PC-3 (cell line): ENCODE data around the gene SAFB. TPM values are rescaled to one million over a fixed set of nuclear protein-coding genes. Genes with fewer than 3 reads are reported as not detected.

Experiments used
- ATAC-seq: fragments of 200-7000 bp; cut with Tn5 transposase; 2 replicates; pipeline ENCODE4 v1.9.1; 2020; ENCODE audit warnings: mild to moderate bottlenecking, moderate library complexity
- BruUV-seq: library from RNA; stranded (reverse); fragments of 400-500 nt; replicated peaks from 2 replicates; lab custom pipeline; 2021; lab: Mats Ljungman, UMichigan
- CTCF ChIA-PET: fragments of 300-600 bp; sonication (Branson Sonifier 250); formaldehyde crosslinking; loops from one replicate; lab custom pipeline; 2022; ENCODE audit warnings: antibody characterized with exemption; lab: Charles Lee
- POLR2A ChIA-PET: fragments of 300-600 bp; sonication (Branson Sonifier 250); formaldehyde crosslinking; loops from one replicate; lab custom pipeline; 2022; ENCODE audit warnings: antibody characterized with exemption; ENCODE audit not compliant: unreplicated experiment; lab: Charles Lee
- DNase-seq: peaks from one replicate; pipeline ENCODE4 v3.0.0-alpha.2; 2015
- H2AFZ ChIP-seq: fragments of 300-600 bp; sonication (generic); 2 replicates; pipeline ENCODE4 v1.6.0; 2016; ENCODE audit warnings: antibody characterized with exemption, low read length
- H3F3A ChIP-seq: fragments of 300-600 bp; sonication (generic); one replicate; pipeline ENCODE4 v1.6.0; 2017; ENCODE audit warnings: antibody characterized with exemption, low read length, control low read depth, mild to moderate bottlenecking; ENCODE audit not compliant: unreplicated experiment
- H3K27ac ChIP-seq: fragments of 300-600 bp; sonication (generic); 2 replicates; pipeline ENCODE4 v1.5.1; 2016; ENCODE audit warnings: mild to moderate bottlenecking, low read length
- H3K27me3 ChIP-seq: fragments of 300-600 bp; sonication (generic); 2 replicates; pipeline ENCODE4 v1.6.1; 2016; ENCODE audit warnings: low read length, mixed read lengths
- H3K36me3 ChIP-seq: fragments of 300-600 bp; sonication (generic); 2 replicates; pipeline ENCODE4 v1.6.1; 2016; ENCODE audit warnings: low read depth, mixed run types, low read length, mixed read lengths
- H3K4me1 ChIP-seq: fragments of 300-600 bp; sonication (generic); 2 replicates; pipeline ENCODE4 v1.5.1; 2016; ENCODE audit warnings: low read length; ENCODE audit not compliant: insufficient read depth
- H3K4me2 ChIP-seq: fragments of 300-600 bp; sonication (generic); 2 replicates; pipeline ENCODE4 v1.6.0; 2016; ENCODE audit warnings: low read length
- H3K4me3 ChIP-seq: fragments of 300-600 bp; sonication (generic); 2 replicates; pipeline ENCODE4 v1.5.1; 2016; ENCODE audit warnings: mild to moderate bottlenecking, low read length, mixed read lengths
- H3K79me2 ChIP-seq: fragments of 300-600 bp; sonication (generic); 2 replicates; pipeline ENCODE4 v1.6.1; 2017; ENCODE audit warnings: low read length, mixed read lengths
- H3K9ac ChIP-seq: fragments of 300-600 bp; sonication (generic); 2 replicates; pipeline ENCODE4 v1.6.0; 2016; ENCODE audit warnings: mild to moderate bottlenecking, low read length
- H3K9me2 ChIP-seq: fragments of 300-600 bp; sonication (generic); replicated peaks from 2 replicates; pipeline ENCODE4 v1.6.1; 2016; ENCODE audit warnings: mixed run types, low read length, mixed read lengths
- H3K9me3 ChIP-seq: fragments of 300-600 bp; sonication (generic); 2 replicates; pipeline ENCODE4 v1.6.1; 2016; ENCODE audit warnings: low read length, mixed read lengths
- H4K20me1 ChIP-seq: fragments of 300-600 bp; sonication (generic); 2 replicates; pipeline ENCODE4 v1.6.1; 2016; ENCODE audit warnings: low read length, mixed read lengths
- CTCF ChIP-seq: fragments of 300-600 bp; sonication (generic); conservative IDR thresholded peaks from 2 replicates; pipeline ENCODE4 v1.5.1; 2017; ENCODE audit warnings: antibody characterized with exemption, low read depth, mild to moderate bottlenecking, low read length
- EZH2 ChIP-seq: fragments of 300-600 bp; sonication (generic); IDR thresholded peaks from one replicate; pipeline ENCODE4 v1.6.1; 2017; ENCODE audit warnings: antibody characterized with exemption, mild to moderate bottlenecking, low read length; ENCODE audit not compliant: unreplicated experiment
- EZH2phosphoT487 ChIP-seq: fragments of 300-600 bp; sonication (generic); IDR thresholded peaks from 2 replicates; pipeline ENCODE4 v1.6.1; 2018; ENCODE audit warnings: mild to moderate bottlenecking, antibody characterized with exemption, low read length, borderline replicate concordance
- intact Hi-C: fragments of 100-400 bp; cut with micrococcal nuclease; formaldehyde crosslinking; loops from 2 replicates; pipeline ENCODE4 v1.9.0; 2023
- total RNA-seq: library from RNA; depleted of rRNA; stranded (reverse); fragments of >200 nt; gene quantifications from 2 replicates; pipeline ENCODE4 v1.2.3, GENCODE V29; 2014

SAFB gene
- total RNA-seq, 1 experiment from 2014 or later: 94.9 TPM

- CTCF ChIA-PET: no interaction called here
- DNase-seq: no peak
- intact Hi-C loops: no loop called here
- Histone ChIP-seq H3K4me3 (no peak overlapping the region), H3K9ac (no peak overlapping the region), H3K27me3 (no peaks in the 10 kb centered on the region), H3F3A (no peaks in the 10 kb centered on the region), H4K20me1 (peaks cover 8% of the 10 kb centered on the region; the same call in 1 of the 2 replicates), H3K4me2 (no peak overlapping the region), H3K9me2 (no peaks in the 10 kb centered on the region), H3K9me3 (no peaks in the 10 kb centered on the region), H3K79me2 (no peaks in the 10 kb centered on the region), H3K36me3 (peaks cover 94% of the 10 kb centered on the region), H3K4me1 (no peaks in the 10 kb centered on the region), H3K27ac (no peak overlapping the region), H2AFZ (no peak overlapping the region)
- no TSS peak for BruUV-seq
- POLR2A ChIA-PET: no interaction called here
- ATAC-seq: no peak
- TF ChIP-seq CTCF (no peak), EZH2 (no peak), EZH2phosphoT487 (no peak)
Observed at GRCh38 chr19:5593343-5594255, 29.3 kb upstream of the SAFB start.

GRCh38 chr19:5594521-5594950 lies 28.3 kb upstream of the SAFB start:
- Histone ChIP-seq H3K27me3 (no peaks in the 10 kb centered on the region), H3F3A (no peaks in the 10 kb centered on the region), H3K79me2 (no peaks in the 10 kb centered on the region), H2AFZ (no peak overlapping the region), H3K4me1 (no peaks in the 10 kb centered on the region), H3K4me2 (no peak overlapping the region), H3K36me3 (peaks cover 94% of the 10 kb centered on the region), H3K27ac (no peak overlapping the region), H3K9me2 (no peaks in the 10 kb centered on the region), H3K9ac (no peak overlapping the region), H3K4me3 (no peak overlapping the region), H4K20me1 (peaks cover 8% of the 10 kb centered on the region; the same call in 1 of the 2 replicates), H3K9me3 (no peaks in the 10 kb centered on the region)
- ATAC-seq (no peak), DNase-seq (no peak)
- intact Hi-C loops: no loop called here
- CTCF ChIA-PET: no interaction called here
- BruUV-seq: no TSS peak
- TF ChIP-seq CTCF: no peak
- no peak for TF ChIP-seq EZH2phosphoT487
- no peak for TF ChIP-seq EZH2
- POLR2A ChIA-PET: no interaction called here

- Histone ChIP-seq H3K4me1 (no peaks in the 10 kb centered on the region), H3K36me3 (peaks cover 94% of the 10 kb centered on the region), H3K27me3 (no peaks in the 10 kb centered on the region), H3K27ac (no peak overlapping the region), H3K9ac (no peak overlapping the region), H4K20me1 (peaks cover 10% of the 10 kb centered on the region), H3K4me3 (no peak overlapping the region), H3K9me3 (no peaks in the 10 kb centered on the region), H3F3A (no peaks in the 10 kb centered on the region), H3K9me2 (no peaks in the 10 kb centered on the region), H2AFZ (no peak overlapping the region), H3K4me2 (no peak overlapping the region), H3K79me2 (no peaks in the 10 kb centered on the region)
- CTCF ChIA-PET: no interaction called here
- TF ChIP-seq CTCF (no peak), EZH2phosphoT487 (no peak), EZH2 (no peak)
- BruUV-seq: no TSS peak
- intact Hi-C loops: no loop called here
- DNase-seq (no peak), ATAC-seq (no peak)
- POLR2A ChIA-PET: no interaction called here
Observed at GRCh38 chr19:5595129-5595528, 27.8 kb upstream of the SAFB start.
